OCI-LY7 (cell line): ENCODE results near the gene CD55. TPM values are rescaled to one million over a fixed set of nuclear protein-coding genes. Genes with fewer than 3 reads are reported as not detected.
"Not testable (repeated sequence)": the region's sequence is repeated elsewhere in the genome, so short reads cannot be mapped to it uniquely, and the experiment has no call there.

Experiments
- BruUV-seq: library from RNA; stranded (reverse); fragments of 400-500 nt; replicated peaks from 2 replicates; lab custom pipeline; 2021; lab: Mats Ljungman, UMichigan
- CTCF ChIA-PET: fragments of 300-600 bp; sonication (Branson Sonifier 250); formaldehyde crosslinking; loops from one replicate; lab custom pipeline; 2022; ENCODE audit warnings: antibody characterized with exemption; ENCODE audit not compliant: unreplicated experiment; lab: Charles Lee
- POLR2A ChIA-PET: fragments of 300-600 bp; sonication (Branson Sonifier 250); formaldehyde crosslinking; loops from one replicate; lab custom pipeline; 2022; ENCODE audit warnings: antibody characterized with exemption; lab: Charles Lee
- DNase-seq: peaks from one replicate; pipeline ENCODE4 v3.0.0-alpha.2; 2015; ENCODE audit warnings: low spot score
- H2AFZ ChIP-seq: fragments of 200-600 bp; sonication (generic), shearing (Covaris generic); 2 replicates; pipeline ENCODE4 v1.6.1; 2014; ENCODE audit warnings: mild to moderate bottlenecking, antibody characterized with exemption, low read length, moderate library complexity
- H3K27ac ChIP-seq: fragments of 200-600 bp; sonication (generic); 2 replicates; pipeline ENCODE4 v1.5.1; 2014; ENCODE audit warnings: mixed run types, low read depth, mild to moderate bottlenecking, moderate library complexity, low read length, inconsistent platforms; ENCODE audit not compliant: poor library complexity, severe bottlenecking
- H3K36me3 ChIP-seq: fragments of 200-600 bp; sonication (generic); 2 replicates; pipeline ENCODE4 v1.6.1; 2014; ENCODE audit warnings: mild to moderate bottlenecking, antibody characterized with exemption, low read length, moderate library complexity, mixed read lengths; ENCODE audit not compliant: insufficient read depth
- H3K4me1 ChIP-seq: fragments of 200-600 bp; sonication (generic); 2 replicates; pipeline ENCODE4 v1.5.1; 2014; ENCODE audit warnings: mild to moderate bottlenecking, low read length; ENCODE audit not compliant: insufficient read depth, poor library complexity, severe bottlenecking
- H3K4me2 ChIP-seq: fragments of 200-600 bp; sonication (generic); 2 replicates; pipeline ENCODE4 v1.6.1; 2014; ENCODE audit warnings: mild to moderate bottlenecking, low read length
- H3K4me3 ChIP-seq: fragments of 200-600 bp; sonication (generic); 2 replicates; pipeline ENCODE4 v1.5.1; 2014; ENCODE audit warnings: mild to moderate bottlenecking, low read depth, low read length; ENCODE audit not compliant: poor library complexity, severe bottlenecking
- H3K79me2 ChIP-seq: fragments of 200-600 bp; sonication (generic); 2 replicates; pipeline ENCODE4 v1.6.1; 2016; ENCODE audit warnings: low read depth, mild to moderate bottlenecking, low read length, moderate library complexity, mixed read lengths; ENCODE audit not compliant: insufficient read depth
- H3K9me2 ChIP-seq: fragments of 200-600 bp; sonication (generic); 2 replicates; pipeline ENCODE4 v1.6.1; 2016; ENCODE audit warnings: mild to moderate bottlenecking, low read length, mixed read lengths; ENCODE audit not compliant: insufficient read depth
- H3K9me3 ChIP-seq: fragments of 200-600 bp; sonication (generic); 2 replicates; pipeline ENCODE4 v1.6.1; 2014; ENCODE audit warnings: mild to moderate bottlenecking, mixed run types, low read length, mixed read lengths
- H4K20me1 ChIP-seq: fragments of 200-600 bp; sonication (generic); 2 replicates; pipeline ENCODE4 v1.6.1; 2014; ENCODE audit warnings: mild to moderate bottlenecking, antibody characterized with exemption, low read length, moderate library complexity, mixed read lengths; ENCODE audit not compliant: insufficient read depth
- CTCF ChIP-seq: fragments of 200-600 bp; sonication (generic); conservative IDR thresholded peaks from 2 replicates; pipeline ENCODE4 v1.5.1; 2014; ENCODE audit warnings: mild to moderate bottlenecking, antibody characterized with exemption, low read length, moderate library complexity, mixed read lengths
- EZH2phosphoT487 ChIP-seq: fragments of 200-600 bp; sonication (generic); IDR thresholded peaks from 2 replicates; pipeline ENCODE4 v1.6.1; 2018; ENCODE audit warnings: low read depth, borderline replicate concordance, mild to moderate bottlenecking, mixed run types, antibody characterized with exemption, low read length, moderate library complexity, mixed read lengths
- intact Hi-C: fragments of 100-400 bp; cut with micrococcal nuclease; formaldehyde crosslinking; loops from one replicate; pipeline ENCODE4 v1.10.0; 2022; ENCODE audit not compliant: unreplicated experiment
- total RNA-seq, 2 experiments: library from RNA; depleted of rRNA in 1 of 2; stranded (reverse); fragments of >200 nt in 1 of 2; shearing (Covaris generic) in 1 of 2; gene quantifications; 2 replicates each; pipeline ENCODE4 v1.2.3, GENCODE V29; 2014 to 2022

Gene CD55
- total RNA-seq, 2 experiments from 2014 or later = 20.0 to 28.1 TPM

DNA sequence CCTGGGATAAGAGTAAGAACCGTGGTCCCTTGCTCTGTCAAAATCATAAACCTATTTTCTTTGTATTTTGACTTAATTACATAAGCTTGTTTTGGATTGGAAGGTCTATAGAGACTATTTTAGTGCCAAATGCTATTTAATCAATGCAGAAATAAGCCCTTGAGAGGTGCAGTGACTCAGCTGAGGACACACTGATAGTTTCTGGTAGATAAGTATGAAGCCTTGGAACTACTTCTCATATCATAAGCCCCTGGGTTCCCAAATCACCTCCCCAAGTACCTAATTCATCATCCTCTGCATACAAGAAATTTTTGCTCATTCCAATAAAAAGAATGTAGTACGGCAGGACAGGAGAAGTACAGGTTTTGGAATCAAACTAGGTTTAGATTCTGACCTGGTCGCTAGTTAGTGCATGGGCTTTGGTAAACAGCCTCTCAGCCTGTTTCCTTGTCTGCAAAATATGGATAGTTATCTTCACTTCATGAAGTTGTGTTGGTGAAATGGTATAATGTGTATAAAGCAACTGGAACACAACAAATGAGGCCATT is 3.3 kb upstream of the CD55 start:
- no peak overlapping the region for H3K27ac ChIP-seq
- peaks cover 17% of the 10 kb centered on the region for H3K4me1 ChIP-seq
- no peak overlapping the region for H2AFZ ChIP-seq
- no peaks in the 10 kb centered on the region for H4K20me1 ChIP-seq
- H3K4me2 ChIP-seq = no peak overlapping the region
- CTCF ChIA-PET = interaction anchor here (0.6 kb wide), 1 partner anchor 20 kb away, joined by 3 read pairs; no protein-coding TSS in a partner anchor
- intact Hi-C loops = no loop called here
- POLR2A ChIA-PET = interaction anchor here (0.7 kb wide), 1 partner anchor 9 kb away, joined by 3 read pairs; no protein-coding TSS in a partner anchor
- H3K36me3 ChIP-seq = no peaks in the 10 kb centered on the region
- peaks cover 13% of the 10 kb centered on the region; the same call in 1 of the 2 replicates for H3K79me2 ChIP-seq
- no peak for DNase-seq
- H3K4me3 ChIP-seq = no peak overlapping the region
- TF ChIP-seq EZH2phosphoT487 = no peak
- TF ChIP-seq CTCF = no peak
- no TSS peak for BruUV-seq
- no peaks in the 10 kb centered on the region for H3K9me2 ChIP-seq
- H3K9me3 ChIP-seq = no peaks in the 10 kb centered on the region

DNA sequence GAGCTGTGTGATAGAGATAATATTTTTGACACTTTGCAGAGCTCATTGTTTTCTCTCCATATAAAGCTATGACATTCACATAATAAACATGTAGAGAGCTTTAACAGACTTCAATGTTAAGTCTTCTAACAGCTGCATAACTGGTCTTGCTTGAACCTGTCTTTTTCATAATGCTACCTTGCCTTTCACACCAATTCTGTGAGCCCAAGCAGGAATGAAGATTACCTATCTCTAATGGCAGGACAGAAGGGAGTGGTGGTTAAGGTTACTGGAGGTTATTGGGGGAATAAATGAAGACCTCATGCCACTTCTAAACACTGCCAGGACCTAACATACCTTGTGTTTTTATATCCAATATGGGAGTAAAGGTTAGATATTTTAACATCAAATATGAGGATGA is 2.3 kb upstream of the CD55 start:
- no peak overlapping the region for H3K27ac ChIP-seq
- no peak overlapping the region for H2AFZ ChIP-seq
- CTCF ChIA-PET = no interaction called here
- no peak overlapping the region for H3K4me2 ChIP-seq
- POLR2A ChIA-PET = interaction anchor here (0.6 to 0.7 kb wide), 4 partner anchors 58 to 261 kb away, joined by 3 read pairs; no protein-coding TSS in a partner anchor
- BruUV-seq = no TSS peak
- no peaks in the 10 kb centered on the region for H3K9me3 ChIP-seq
- intact Hi-C loops = no loop called here
- H3K4me3 ChIP-seq = no peak overlapping the region
- no peak for DNase-seq
- peaks cover 21% of the 10 kb centered on the region for H3K4me1 ChIP-seq
- peaks cover 13% of the 10 kb centered on the region; the same call in 1 of the 2 replicates for H3K79me2 ChIP-seq
- H3K9me2 ChIP-seq = no peaks in the 10 kb centered on the region
- H4K20me1 ChIP-seq = no peaks in the 10 kb centered on the region
- TF ChIP-seq EZH2phosphoT487 (no peak), CTCF (no peak)
- peaks cover 7% of the 10 kb centered on the region for H3K36me3 ChIP-seq

GRCh38 chr1:207320105-207320504 is 1.4 kb upstream of the CD55 start:
- POLR2A ChIA-PET = interaction anchor here (0.6 to 1.6 kb wide), 6 partner anchors 9 to 1393 kb away, joined by 3 to 4 read pairs (median 3); partner anchors contain the start of gene PFKFB2
- Histone ChIP-seq H3K79me2 (peaks cover 13% of the 10 kb centered on the region; the same call in 1 of the 2 replicates), H3K4me1 (peaks cover 21% of the 10 kb centered on the region), H3K36me3 (peaks cover 16% of the 10 kb centered on the region)
- CTCF ChIA-PET, H3K9me2 ChIP-seq, H3K4me2 ChIP-seq, BruUV-seq, DNase-seq, H2AFZ ChIP-seq, H3K27ac ChIP-seq, H3K4me3 ChIP-seq, H3K9me3 ChIP-seq, H4K20me1 ChIP-seq: not testable (repeated sequence)
- intact Hi-C loops = loop anchor here (5.0 kb wide), 2 partner anchors 177 to 268 kb away; partner anchors contain the start of genes CR1, PFKFB2 and YOD1
